ENCODE results near the gene ATP6V0D1. TPM values are rescaled to one million over a fixed set of nuclear protein-coding genes. Genes with fewer than 3 reads are reported as not detected.

Gene ATP6V0D1
- total RNA-seq, 1 donor from 2014 or later = 73.5 TPM

GRCh38 chr16:67519242-67519641 lies 38.3 kb upstream of the ATP6V0D1 start:
- Mint-ChIP-seq H3K27ac (no peak overlapping the region), H3K9me3 (no peaks in the 10 kb centered on the region), H3K4me3 (no peak overlapping the region), H3K36me3 (no peaks in the 10 kb centered on the region), H3K4me1 (ENCODE audit: unreplicated experiment) (peaks cover 12% of the 10 kb centered on the region), H3K27me3 (peaks cover 4% of the 10 kb centered on the region)
- DNase-seq (ENCODE audit: extremely low spot score, unreplicated experiment) = no peak
- no peak for TF ChIP-seq CTCF (conservative IDR thresholded peaks at IDR 0.05)

GRCh38 chr16:67518676-67519075 lies 37.7 kb upstream of the ATP6V0D1 start:
- no peak overlapping the region for H3K4me3 Mint-ChIP-seq
- no peaks in the 10 kb centered on the region for H3K36me3 Mint-ChIP-seq
- peaks cover 12% of the 10 kb centered on the region for H3K4me1 Mint-ChIP-seq (ENCODE audit: unreplicated experiment)
- DNase-seq (ENCODE audit: extremely low spot score, unreplicated experiment) = no peak
- TF ChIP-seq CTCF (conservative IDR thresholded peaks at IDR 0.05) = no peak
- no peak overlapping the region for H3K27ac Mint-ChIP-seq
- H3K9me3 Mint-ChIP-seq = no peaks in the 10 kb centered on the region
- H3K27me3 Mint-ChIP-seq = no peaks in the 10 kb centered on the region

GRCh38 chr16:67517661-67518423 lies 36.9 kb upstream of the ATP6V0D1 start:
- Mint-ChIP-seq H3K9me3 (no peaks in the 10 kb centered on the region), H3K36me3 (no peaks in the 10 kb centered on the region), H3K4me3 (no peak overlapping the region), H3K27ac (no peak overlapping the region), H3K27me3 (no peaks in the 10 kb centered on the region), H3K4me1 (ENCODE audit: unreplicated experiment) (peaks cover 12% of the 10 kb centered on the region)
- no peak for DNase-seq (ENCODE audit: extremely low spot score, unreplicated experiment)
- TF ChIP-seq CTCF (conservative IDR thresholded peaks at IDR 0.05) = no peak

- Mint-ChIP-seq H3K4me1 (ENCODE audit: unreplicated experiment) (peaks cover 12% of the 10 kb centered on the region), H3K27me3 (no peaks in the 10 kb centered on the region), H3K4me3 (no peak overlapping the region), H3K9me3 (no peaks in the 10 kb centered on the region), H3K27ac (no peak overlapping the region), H3K36me3 (no peaks in the 10 kb centered on the region)
- DNase-seq (ENCODE audit: extremely low spot score, unreplicated experiment) = no peak
- TF ChIP-seq CTCF (conservative IDR thresholded peaks at IDR 0.05) = no peak
Observed at GRCh38 chr16:67517155-67517445, 36.1 kb upstream of the ATP6V0D1 start.

- no peak overlapping the region for H3K27ac Mint-ChIP-seq
- H3K4me3 Mint-ChIP-seq = no peak overlapping the region
- H3K36me3 Mint-ChIP-seq = no peaks in the 10 kb centered on the region
- TF ChIP-seq CTCF (conservative IDR thresholded peaks at IDR 0.05) = no peak
- no peaks in the 10 kb centered on the region for H3K27me3 Mint-ChIP-seq
- peaks cover 10% of the 10 kb centered on the region for H3K4me1 Mint-ChIP-seq (ENCODE audit: unreplicated experiment)
- H3K9me3 Mint-ChIP-seq = no peaks in the 10 kb centered on the region
- DNase-seq (ENCODE audit: extremely low spot score, unreplicated experiment) = no peak
Observed at GRCh38 chr16:67516296-67517154, 35.6 kb upstream of the ATP6V0D1 start.

Measured in type B pancreatic cell (in vitro differentiated cells).